Mesangial cell (primary cell): ENCODE measurements around the gene FCER1A. TPM values are rescaled to one million over a fixed set of nuclear protein-coding genes. Genes with fewer than 3 reads are reported as not detected.

Experiments used
- total RNA-seq: library from RNA; depleted of rRNA; stranded (reverse); fragments of >200 nt; gene quantifications from 2 replicates; pipeline ENCODE4 v1.2.3, GENCODE V29; 2015

FCER1A gene
- not detected in 2 replicates for total RNA-seq

GRCh38 chr1:159302095-159302494, at the start of gene FCER1A:
Gene FCER1A, plus strand, starts transcription at chr1:159302336. Its CDS starts 29 bp downstream, at chr1:159302365.

Other genes starting within 250 kb of the FCER1A start
- not detected in 2 replicates for gene AIM2, start 225.6 kb upstream of the FCER1A start, total RNA-seq
- gene CADM3, start 130.7 kb upstream of the FCER1A start, total RNA-seq, result not detected in 2 replicates
- gene ACKR1, start 97.5 kb upstream of the FCER1A start, total RNA-seq, result not detected in 2 replicates
- gene OR10J4, start 129.9 kb downstream of the FCER1A start, total RNA-seq, result not detected in 2 replicates
- not detected in 2 replicates for gene OR10J1, start 137.4 kb downstream of the FCER1A start, total RNA-seq
- gene OR10J5, start 233.7 kb downstream of the FCER1A start, total RNA-seq, result not detected in 2 replicates